Progenitor cell of endocrine pancreas (in vitro differentiated cells): ENCODE measurements around the gene DNM3. TPM values are rescaled to one million over a fixed set of nuclear protein-coding genes. Genes with fewer than 3 reads are reported as not detected.

Source experiments
- DNase-seq: peaks from one replicate; pipeline ENCODE4 v3.0.0; 2021; ENCODE audit warnings: low spot score; ENCODE audit not compliant: unreplicated experiment
- H3K27ac Mint-ChIP-seq: 2 replicates; pipeline ENCODE4 v1.8.0; 2021; ENCODE audit warnings: mild to moderate bottlenecking, moderate library complexity, mixed read lengths
- H3K27me3 Mint-ChIP-seq: 2 replicates; pipeline ENCODE4 v1.8.0; 2021; ENCODE audit warnings: mixed read lengths
- H3K36me3 Mint-ChIP-seq: 2 replicates; pipeline ENCODE4 v1.8.0; 2022; ENCODE audit warnings: mixed read lengths; ENCODE audit not compliant: insufficient read depth
- H3K4me1 Mint-ChIP-seq: 2 replicates; pipeline ENCODE4 v1.8.0; 2021; ENCODE audit warnings: low read depth, mixed read lengths
- H3K4me3 Mint-ChIP-seq: 2 replicates; pipeline ENCODE4 v1.8.0; 2021; ENCODE audit warnings: low read depth, mild to moderate bottlenecking, moderate library complexity, mixed read lengths
- H3K9me3 Mint-ChIP-seq: 2 replicates; pipeline ENCODE4 v1.8.0; 2021; ENCODE audit warnings: low read depth, mixed read lengths
- total RNA-seq: library from RNA; stranded (reverse); gene quantifications from 2 replicates; pipeline ENCODE4 v1.2.1, GENCODE V29; 2021
- TF ChIP-seq, protein P1 (sequence below): fragments of 200-600 bp; sonication (generic); IDR thresholded peaks from one replicate; pipeline ENCODE4 v1.5.0; 2021; ENCODE audit warnings: antibody characterized with exemption, mild to moderate bottlenecking; ENCODE audit not compliant: unreplicated experiment

DNM3 gene
- total RNA-seq, 1 donor from 2014 or later, result 0.48 TPM

DNA sequence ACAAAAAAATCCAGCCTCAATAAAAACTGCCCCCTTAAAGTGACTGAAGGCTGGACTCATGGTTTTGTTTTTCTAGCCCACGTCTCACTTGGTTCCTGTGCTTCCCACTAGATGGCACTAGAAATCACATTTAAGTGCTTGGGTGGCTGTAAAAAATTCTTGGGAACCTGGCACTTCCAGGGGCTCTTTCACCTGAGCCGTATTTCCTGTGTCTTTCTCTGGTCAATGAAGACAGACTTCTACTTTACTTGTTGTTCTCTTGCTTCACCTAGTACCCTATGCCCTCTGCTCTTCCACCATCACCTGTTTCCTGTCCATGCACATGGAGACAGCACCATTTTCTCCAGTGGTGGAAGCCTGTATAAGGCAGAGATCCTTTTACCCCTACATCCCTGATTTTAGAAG lies 39.8 kb upstream of the DNM3 start:
- no peak overlapping the region for H3K27ac Mint-ChIP-seq
- H3K4me3 Mint-ChIP-seq, result no peak overlapping the region
- H3K36me3 Mint-ChIP-seq, result no peaks in the 10 kb centered on the region
- no peaks in the 10 kb centered on the region for H3K4me1 Mint-ChIP-seq
- H3K27me3 Mint-ChIP-seq, result no peaks in the 10 kb centered on the region
- no peak for DNase-seq
- TF ChIP-seq, protein P1, sequence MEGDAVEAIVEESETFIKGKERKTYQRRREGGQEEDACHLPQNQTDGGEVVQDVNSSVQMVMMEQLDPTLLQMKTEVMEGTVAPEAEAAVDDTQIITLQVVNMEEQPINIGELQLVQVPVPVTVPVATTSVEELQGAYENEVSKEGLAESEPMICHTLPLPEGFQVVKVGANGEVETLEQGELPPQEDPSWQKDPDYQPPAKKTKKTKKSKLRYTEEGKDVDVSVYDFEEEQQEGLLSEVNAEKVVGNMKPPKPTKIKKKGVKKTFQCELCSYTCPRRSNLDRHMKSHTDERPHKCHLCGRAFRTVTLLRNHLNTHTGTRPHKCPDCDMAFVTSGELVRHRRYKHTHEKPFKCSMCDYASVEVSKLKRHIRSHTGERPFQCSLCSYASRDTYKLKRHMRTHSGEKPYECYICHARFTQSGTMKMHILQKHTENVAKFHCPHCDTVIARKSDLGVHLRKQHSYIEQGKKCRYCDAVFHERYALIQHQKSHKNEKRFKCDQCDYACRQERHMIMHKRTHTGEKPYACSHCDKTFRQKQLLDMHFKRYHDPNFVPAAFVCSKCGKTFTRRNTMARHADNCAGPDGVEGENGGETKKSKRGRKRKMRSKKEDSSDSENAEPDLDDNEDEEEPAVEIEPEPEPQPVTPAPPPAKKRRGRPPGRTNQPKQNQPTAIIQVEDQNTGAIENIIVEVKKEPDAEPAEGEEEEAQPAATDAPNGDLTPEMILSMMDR, result peak; percentile 84
- no peaks in the 10 kb centered on the region for H3K9me3 Mint-ChIP-seq

DNA sequence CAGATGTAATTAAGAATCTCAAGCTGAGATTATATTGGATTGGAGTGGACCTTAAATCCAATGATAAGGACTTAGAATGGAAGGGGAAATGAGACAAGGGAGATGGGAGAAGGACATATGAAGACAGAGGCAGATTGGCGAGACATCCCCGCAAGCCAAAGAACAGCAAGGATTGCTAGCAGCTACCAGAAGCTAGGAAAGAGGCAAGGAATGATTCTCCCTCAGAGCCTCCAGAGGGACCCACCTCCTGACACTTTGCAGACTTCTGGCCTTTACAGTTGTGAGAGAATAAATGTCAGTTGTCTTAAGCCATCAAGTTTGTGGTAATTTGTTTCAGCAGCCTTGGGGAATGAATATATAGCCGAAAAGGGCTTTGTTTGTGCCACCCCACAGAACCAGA lies 39.1 kb upstream of the DNM3 start:
- Mint-ChIP-seq H3K27ac (no peak overlapping the region), H3K4me3 (no peak overlapping the region), H3K27me3 (no peaks in the 10 kb centered on the region), H3K9me3 (no peaks in the 10 kb centered on the region), H3K4me1 (no peaks in the 10 kb centered on the region), H3K36me3 (no peaks in the 10 kb centered on the region)
- TF ChIP-seq, protein P1, result no peak
- no peak for DNase-seq

DNA sequence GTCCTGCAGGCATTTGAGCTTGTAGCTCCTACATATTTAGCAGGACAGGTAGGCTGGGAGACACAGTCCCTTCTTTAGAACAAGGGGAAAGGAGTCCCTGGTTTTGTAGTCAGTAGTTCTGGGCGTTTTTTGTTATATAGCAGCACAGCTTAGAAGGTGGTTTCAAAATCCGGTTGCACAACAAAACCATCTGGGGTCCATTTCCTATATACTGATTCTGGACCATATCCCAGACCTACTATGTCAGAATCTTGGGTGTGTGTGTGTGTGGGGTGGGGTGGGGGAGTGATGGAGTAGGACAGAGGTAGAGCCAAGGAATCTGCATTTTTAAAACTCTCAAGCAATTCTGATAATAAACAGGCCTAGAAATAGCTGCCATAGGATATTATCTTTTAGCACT lies 38.3 kb upstream of the DNM3 start:
- Mint-ChIP-seq H3K4me1 (no peaks in the 10 kb centered on the region), H3K36me3 (no peaks in the 10 kb centered on the region), H3K4me3 (no peak overlapping the region), H3K9me3 (no peaks in the 10 kb centered on the region), H3K27ac (no peak overlapping the region), H3K27me3 (no peaks in the 10 kb centered on the region)
- DNase-seq, result no peak
- TF ChIP-seq, protein P1, result no peak

DNA sequence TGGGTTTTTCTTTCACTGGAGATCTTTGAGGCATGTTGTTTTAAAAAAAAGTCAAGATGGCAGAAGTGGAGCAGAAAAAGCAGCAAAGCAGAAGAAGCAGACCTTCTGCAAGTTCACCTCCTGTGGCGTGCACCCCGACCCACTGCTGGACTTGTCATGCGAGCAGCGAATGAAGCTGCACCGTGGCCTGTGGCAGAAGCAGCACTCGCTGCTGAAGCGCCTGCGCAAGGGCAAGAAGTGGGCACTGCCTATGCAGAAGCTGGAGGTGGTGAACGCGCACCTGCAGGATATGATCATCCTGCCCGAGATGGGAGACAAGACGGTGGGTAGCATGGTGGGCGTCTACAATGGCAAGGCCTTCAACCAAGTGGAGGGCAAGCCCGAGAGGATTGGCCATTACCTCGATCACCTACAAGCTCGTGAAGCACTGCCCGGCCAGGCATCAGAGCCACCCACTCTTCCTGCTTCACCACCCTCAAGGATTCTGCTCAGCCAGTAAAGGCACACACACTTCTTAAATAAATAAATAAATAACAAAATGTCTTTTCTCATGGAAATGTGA lies 37.8 kb upstream of the DNM3 start:
- H3K27me3 Mint-ChIP-seq, result no peaks in the 10 kb centered on the region
- no peak for DNase-seq
- no peaks in the 10 kb centered on the region for H3K36me3 Mint-ChIP-seq
- TF ChIP-seq, protein P1, result no peak
- no peak overlapping the region for H3K4me3 Mint-ChIP-seq
- H3K27ac Mint-ChIP-seq, result no peak overlapping the region
- no peaks in the 10 kb centered on the region for H3K4me1 Mint-ChIP-seq
- H3K9me3 Mint-ChIP-seq, result no peaks in the 10 kb centered on the region

DNA sequence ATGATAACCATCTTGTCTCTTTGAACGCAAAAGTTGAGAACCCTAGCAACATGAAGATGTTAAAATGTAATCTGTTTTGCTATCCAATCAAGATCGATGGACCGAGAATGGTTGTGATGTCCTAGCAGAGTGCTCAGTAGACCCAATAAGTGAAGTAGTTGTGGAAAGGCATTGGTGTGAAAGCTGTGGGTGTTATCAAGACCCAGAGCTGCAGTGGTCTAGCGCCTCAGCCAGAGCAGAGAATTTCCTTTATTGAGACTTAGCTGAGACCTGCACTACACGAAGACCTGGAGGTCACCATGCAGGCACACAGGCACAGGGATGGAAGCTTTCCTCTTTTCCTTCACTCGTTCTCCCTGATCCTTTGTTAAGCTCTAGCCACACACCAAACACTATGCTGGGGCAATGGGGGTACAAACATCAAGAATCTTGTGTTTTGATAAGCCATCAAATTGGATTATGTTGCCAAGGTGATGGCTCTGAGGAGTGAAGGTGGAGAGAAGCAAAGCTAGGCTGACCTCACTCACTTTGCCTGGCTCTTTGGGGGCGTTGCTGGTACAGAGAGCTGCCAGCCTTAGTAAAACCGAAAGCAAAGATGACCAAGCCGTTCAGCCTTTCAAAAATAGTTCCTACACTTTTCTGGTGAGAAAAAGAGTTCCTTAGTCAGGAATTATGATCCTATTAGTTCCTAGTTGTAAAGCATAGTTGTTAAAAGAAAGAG lies 35.7 kb upstream of the DNM3 start:
- no peaks in the 10 kb centered on the region for H3K9me3 Mint-ChIP-seq
- no peak for DNase-seq
- no peaks in the 10 kb centered on the region for H3K36me3 Mint-ChIP-seq
- H3K4me3 Mint-ChIP-seq, result no peak overlapping the region
- H3K27ac Mint-ChIP-seq, result no peak overlapping the region
- TF ChIP-seq, protein P1, result no peak
- no peaks in the 10 kb centered on the region for H3K4me1 Mint-ChIP-seq
- no peaks in the 10 kb centered on the region for H3K27me3 Mint-ChIP-seq
